Body of pancreas (tissue), 4 donors: ENCODE results near the gene ZBED1. TPM values are rescaled to one million over a fixed set of nuclear protein-coding genes. Genes with fewer than 3 reads are reported as not detected.
"Not testable (repeated sequence)": the region's sequence is repeated elsewhere in the genome, so short reads cannot be mapped to it uniquely, and the experiment has no call there.

Source experiments
- ATAC-seq: fragments of 150-250 bp; one replicate; pipeline ENCODE4 v1.9.1; 2016
- DNase-seq, 4 donors: peaks; one replicate each; pipeline ENCODE4 v3.0.0-alpha.2; 2019
- H3K27ac ChIP-seq, 4 donors: fragments of 200-600 bp; sonication (generic); 1 replicate in 3 of 4; 2 replicates in 1 of 4; pipeline versions ENCODE4 v1.5.1 to v1.6.1; 2016 to 2019; ENCODE audit warnings: mild to moderate bottlenecking in 1 of 4, mixed read lengths in 1 of 4, moderate library complexity in 1 of 4
- H3K27me3 ChIP-seq, 2 donors: fragments of 200-600 bp; sonication (generic); one replicate each; pipeline ENCODE4 v1.6.0; 2016; ENCODE audit warnings: mild to moderate bottlenecking in 1 of 2
- H3K36me3 ChIP-seq, 2 donors: fragments of 200-600 bp; sonication (generic); replicated peaks in 1 of 2; 2 replicates each; pipeline ENCODE4 v1.5.1; 2016; ENCODE audit warnings: low read depth in 2 of 2; ENCODE audit not compliant: insufficient read depth in 1 of 2
- H3K4me1 ChIP-seq: fragments of 200-600 bp; sonication (generic); one replicate; pipeline ENCODE4 v1.6.0; 2016
- H3K4me3 ChIP-seq, 2 donors: fragments of 200-600 bp; sonication (generic); 1 replicate in 1 of 2; 2 replicates in 1 of 2; pipeline ENCODE4 v1.5.1; 2016 to 2019
- H3K9me3 ChIP-seq, 3 donors: fragments of 200-600 bp; sonication (generic); 1 replicate in 2 of 3; 2 replicates in 1 of 3; pipeline ENCODE4 v1.5.1; 2016
- POLR2A ChIP-seq, 3 donors: fragments of 450-650 bp; IDR thresholded peaks; one replicate each; pipeline ENCODE4 v1.6.1; 2016; ENCODE audit warnings: antibody characterized with exemption in 3 of 3, mild to moderate bottlenecking in 2 of 3
- WGBS, 2 donors: methylation state at CpG; one replicate each; pipeline ENCODE4 v1.1.5; 2017; 5-methylcytosine and 5-hydroxymethylcytosine counted together
- intact Hi-C: fragments of 100-400 bp; cut with DNase I; formaldehyde crosslinking; loops from one replicate; pipeline ENCODE4 v1.15.1; 2023
- total RNA-seq, 2 donors: library from RNA; depleted of rRNA; stranded (reverse); fragments of >200 nt; gene quantifications; one replicate each; pipeline ENCODE4 v1.1.0, GENCODE V29; 2016
- TF ChIP-seq, protein P1 (sequence below), 7 experiments: fragments of 450-650 bp in 4 of 7; fragments of 200-600 bp in 3 of 7; sonication (generic) in 3 of 7; IDR thresholded peaks; one replicate each; pipeline ENCODE4 v1.5.1; 2016 to 2019; ENCODE audit warnings: antibody characterized with exemption in 7 of 7

The ZBED1 gene
- total RNA-seq, 2 donors from 2014 or later = 35.5 to 39.2 TPM

DNA sequence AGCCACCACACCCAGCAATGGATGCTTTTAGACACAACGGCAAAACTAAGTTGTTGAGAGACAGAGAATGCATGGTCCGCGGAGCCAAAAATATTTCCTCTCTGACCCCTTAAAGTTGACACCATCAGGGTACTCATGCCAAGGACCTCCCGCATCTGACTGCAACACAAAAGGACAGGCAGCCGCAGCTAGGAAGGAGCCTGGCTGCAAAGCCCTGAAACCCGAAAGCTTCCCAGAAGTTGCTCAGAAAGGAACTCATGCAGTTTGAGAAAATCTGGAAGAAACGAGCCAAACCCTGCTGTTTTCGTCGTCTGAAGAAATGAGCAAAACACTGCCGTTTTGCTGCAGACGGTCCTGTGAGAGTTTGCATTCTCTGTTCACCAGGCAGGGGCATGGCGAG, 16.5 kb downstream of the ZBED1 start:
- WGBS, 2 donors = 66 to 78% methylated on average over 11 to 12 of the region's 12 CpGs
- ATAC-seq = no peak
- Histone ChIP-seq H3K27ac (peak overlapping the region in 1 of 4 donors; percentile 12), H3K9me3 (no peaks in the 10 kb centered on the region), H3K27me3 (no peaks in the 10 kb centered on the region), H3K4me1 (peaks cover 8% of the 10 kb centered on the region), H3K4me3 (no peak overlapping the region), H3K36me3 (peaks cover 14 to 17% of the 10 kb centered on the region in 2 donors)
- DNase-seq = peak in 1 of 4 donors; percentile 8
- intact Hi-C loops = no loop called here
- no peak for TF ChIP-seq POLR2A (IDR thresholded peaks at IDR 0.05)
- TF ChIP-seq, protein P1, sequence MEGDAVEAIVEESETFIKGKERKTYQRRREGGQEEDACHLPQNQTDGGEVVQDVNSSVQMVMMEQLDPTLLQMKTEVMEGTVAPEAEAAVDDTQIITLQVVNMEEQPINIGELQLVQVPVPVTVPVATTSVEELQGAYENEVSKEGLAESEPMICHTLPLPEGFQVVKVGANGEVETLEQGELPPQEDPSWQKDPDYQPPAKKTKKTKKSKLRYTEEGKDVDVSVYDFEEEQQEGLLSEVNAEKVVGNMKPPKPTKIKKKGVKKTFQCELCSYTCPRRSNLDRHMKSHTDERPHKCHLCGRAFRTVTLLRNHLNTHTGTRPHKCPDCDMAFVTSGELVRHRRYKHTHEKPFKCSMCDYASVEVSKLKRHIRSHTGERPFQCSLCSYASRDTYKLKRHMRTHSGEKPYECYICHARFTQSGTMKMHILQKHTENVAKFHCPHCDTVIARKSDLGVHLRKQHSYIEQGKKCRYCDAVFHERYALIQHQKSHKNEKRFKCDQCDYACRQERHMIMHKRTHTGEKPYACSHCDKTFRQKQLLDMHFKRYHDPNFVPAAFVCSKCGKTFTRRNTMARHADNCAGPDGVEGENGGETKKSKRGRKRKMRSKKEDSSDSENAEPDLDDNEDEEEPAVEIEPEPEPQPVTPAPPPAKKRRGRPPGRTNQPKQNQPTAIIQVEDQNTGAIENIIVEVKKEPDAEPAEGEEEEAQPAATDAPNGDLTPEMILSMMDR (IDR thresholded peaks at IDR 0.05) = no peak

DNA sequence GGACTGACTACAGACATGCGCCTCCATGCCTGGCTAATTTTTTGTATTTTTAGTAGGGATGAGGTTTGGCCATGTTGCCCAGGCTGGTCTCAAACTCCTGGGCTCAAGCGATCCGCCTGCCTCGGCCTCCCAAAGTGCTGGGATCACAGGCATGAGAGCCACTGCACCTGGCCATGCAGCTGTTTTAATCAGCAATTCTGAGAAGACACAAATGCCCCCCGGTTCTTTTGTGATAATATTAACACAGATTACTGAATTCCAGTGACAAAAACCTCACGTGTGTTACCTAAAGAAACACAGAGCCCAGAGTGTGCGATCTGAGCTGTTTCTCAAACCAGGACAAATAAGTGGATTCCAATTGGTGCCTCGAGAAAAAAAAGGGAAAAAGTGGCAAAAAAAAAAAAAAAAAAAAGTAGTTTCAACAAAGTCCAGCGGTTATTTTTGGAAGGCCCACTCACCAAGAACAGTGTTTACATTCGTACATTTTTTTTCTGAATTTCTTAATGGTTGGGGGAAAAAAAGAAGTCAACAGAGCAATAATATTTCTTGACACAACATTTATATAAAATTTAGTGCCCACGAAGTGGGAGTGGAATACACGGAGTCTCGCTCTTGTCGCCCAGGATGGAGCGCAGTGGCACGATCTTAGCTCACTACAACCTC, 17.2 kb downstream of the ZBED1 start:
- TF ChIP-seq POLR2A (IDR thresholded peaks at IDR 0.05) = no peak
- TF ChIP-seq, protein P1 (IDR thresholded peaks at IDR 0.05) = no peak
- H3K4me1 ChIP-seq = peaks cover 8% of the 10 kb centered on the region
- DNase-seq (peak in 1 of 4 donors; percentile 51), ATAC-seq (peak; percentile 26)
- peak overlapping the region in 2 of 4 donors; percentile 24 to 29 for H3K27ac ChIP-seq
- H3K4me3 ChIP-seq = no peak overlapping the region
- H3K27me3 ChIP-seq = no peaks in the 10 kb centered on the region
- intact Hi-C loops = no loop called here
- no peaks in the 10 kb centered on the region for H3K9me3 ChIP-seq
- H3K36me3 ChIP-seq = peaks cover 7 to 10% of the 10 kb centered on the region in 2 donors
- WGBS, 2 donors = 48 to 63% methylated on average over 16 of the region's 16 CpGs

DNA sequence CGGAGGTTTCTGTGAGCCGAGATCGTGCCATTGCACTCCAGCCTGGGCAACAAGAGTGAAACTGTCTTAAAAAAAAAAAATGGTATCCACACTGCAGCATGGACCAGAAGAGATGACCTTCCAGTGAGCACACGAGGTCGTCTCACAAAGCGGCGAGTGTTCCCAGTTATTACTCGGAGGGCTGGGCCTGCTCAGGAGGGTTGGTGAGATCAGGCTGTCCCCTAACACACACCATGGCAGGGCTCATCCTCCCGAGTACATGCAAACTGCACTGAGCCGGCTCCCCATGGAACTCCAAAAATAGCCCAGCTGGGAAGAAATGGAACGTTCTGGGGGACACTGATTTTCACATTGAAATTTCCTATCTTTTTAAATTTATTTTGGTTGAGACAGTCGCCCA, 19.2 kb downstream of the ZBED1 start:
- intact Hi-C loops, H3K36me3 ChIP-seq, H3K27ac ChIP-seq, DNase-seq, ATAC-seq, H3K4me3 ChIP-seq, H3K9me3 ChIP-seq, H3K27me3 ChIP-seq: not testable (repeated sequence)
- WGBS, 2 donors = 91 to 94% methylated on average over 12 of the region's 12 CpGs
- H3K4me1 ChIP-seq = peaks cover 27% of the 10 kb centered on the region

DNA sequence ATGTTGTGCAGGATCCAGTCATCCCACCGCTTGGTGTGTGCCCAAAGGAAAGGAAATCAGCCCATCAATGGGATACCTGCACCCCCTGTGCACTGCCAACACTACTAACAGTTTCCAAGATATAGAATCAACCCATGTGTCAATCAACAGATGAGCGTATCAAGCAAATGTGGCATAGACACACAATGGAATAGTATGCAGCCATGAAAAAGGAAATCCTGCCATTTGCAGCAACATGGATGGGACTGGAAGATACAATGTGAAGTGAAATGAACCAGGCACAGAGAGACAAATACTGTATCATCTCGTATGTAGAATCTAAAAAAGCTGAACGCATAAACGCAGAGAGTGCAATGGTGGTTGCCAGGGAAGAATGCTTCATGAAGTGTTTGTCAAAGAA, 20.8 kb downstream of the ZBED1 start:
- H3K27ac ChIP-seq, H3K4me3 ChIP-seq, H3K36me3 ChIP-seq, DNase-seq, intact Hi-C loops, H3K9me3 ChIP-seq, ATAC-seq, H3K27me3 ChIP-seq: not testable (repeated sequence)
- H3K4me1 ChIP-seq = peaks cover 30% of the 10 kb centered on the region
- 98% methylated on average over 5 of the region's 5 CpGs for WGBS, 2 donors

DNA sequence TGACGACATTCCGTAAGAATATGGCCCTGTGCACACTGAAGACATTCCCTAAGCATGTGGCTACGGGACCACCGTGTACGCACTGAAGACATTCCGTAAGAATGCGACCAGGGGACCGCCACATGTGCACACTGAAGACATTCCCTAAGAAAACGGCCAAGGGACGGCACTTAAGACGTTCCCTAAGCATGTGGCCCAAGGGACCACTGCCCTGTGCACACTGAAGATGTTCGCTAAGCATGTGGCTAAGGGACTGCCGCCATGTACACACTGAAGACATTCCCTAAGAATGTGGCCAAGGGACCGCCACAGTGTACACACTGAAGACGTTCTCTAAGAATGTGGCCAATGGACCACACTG, 21.4 kb downstream of the ZBED1 start:
- DNase-seq (no peak), ATAC-seq (no peak)
- H3K27me3 ChIP-seq = no peaks in the 10 kb centered on the region
- TF ChIP-seq, protein P1 (IDR thresholded peaks at IDR 0.05) = no peak
- TF ChIP-seq POLR2A (IDR thresholded peaks at IDR 0.05) = no peak
- 93 to 97% methylated on average over 11 to 15 of the region's 15 CpGs for WGBS, 2 donors
- no peaks in the 10 kb centered on the region for H3K36me3 ChIP-seq
- H3K9me3 ChIP-seq = no peaks in the 10 kb centered on the region
- intact Hi-C loops = no loop called here
- no peak overlapping the region for H3K27ac ChIP-seq
- peaks cover 35% of the 10 kb centered on the region for H3K4me1 ChIP-seq
- no peak overlapping the region for H3K4me3 ChIP-seq
